ENCODE data around the gene CRHR1.

The CRHR1 gene

DNA sequence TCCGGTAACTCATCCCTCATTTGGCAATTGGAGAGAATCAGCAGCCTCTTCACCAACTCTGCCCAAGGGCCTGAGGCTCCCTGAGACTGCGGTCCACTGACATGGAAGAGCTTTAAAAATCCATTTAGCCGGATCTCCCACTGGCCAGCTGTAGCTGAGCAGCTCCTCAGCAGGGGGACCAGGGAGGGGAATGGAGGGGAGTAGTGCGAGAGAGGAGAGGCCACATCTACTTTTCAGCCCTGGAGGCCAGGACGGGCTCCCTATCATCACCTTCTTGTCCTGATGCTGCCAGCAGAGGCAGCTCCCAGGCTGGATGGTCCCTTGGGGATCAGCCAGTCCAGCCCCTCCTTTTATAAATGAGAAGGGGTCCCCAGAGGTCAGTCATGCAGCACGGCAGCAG lies 35.5 kb downstream of the CRHR1 start:
- POLR2A ChIA-PET = no interaction called here
- H3K36me3 ChIP-seq (ENCODE audit: control insufficient read depth in 4 of 4, insufficient read depth in 4 of 4, low read length in 3 of 4) = no peaks in the 10 kb centered on the region
- no peak overlapping the region for H3K27ac ChIP-seq (ENCODE audit: insufficient read depth in 1 of 2, low read depth in 1 of 2, low read length in 2 of 2, poor library complexity in 1 of 2, severe bottlenecking in 2 of 2)
- peaks cover 0 to 4% (median 1%) of the 10 kb centered on the region in 4 experiments for H3K4me1 ChIP-seq (ENCODE audit: control extremely low read depth in 1 of 4, control insufficient read depth in 4 of 4, insufficient read depth in 4 of 4, low read length in 3 of 4)
- no peaks in the 10 kb centered on the region for H3K9me3 ChIP-seq (ENCODE audit: control extremely low read depth in 1 of 5, control insufficient read depth in 4 of 5, insufficient read depth in 2 of 5, low read depth in 1 of 5, low read length in 4 of 5)
- CTCF ChIA-PET = interaction anchor here (1.2 to 2.6 kb wide), 4 partner anchors 12 to 179 kb away, joined by 3 to 12 read pairs (median 6); no protein-coding TSS in a partner anchor
- 89% methylated on average over 5 of the region's 6 CpGs for WGBS (ENCODE audit: insufficient coverage)
- peaks cover 0 to 6% (median 0%) of the 10 kb centered on the region in 5 experiments for H3K27me3 ChIP-seq (replicated peaks in 2 of 5; ENCODE audit: control insufficient read depth in 4 of 5, insufficient read depth in 5 of 5, low read length in 4 of 5)
- no peak for DNase-seq
- H3K4me3 ChIP-seq (ENCODE audit: control insufficient read depth in 1 of 7, extremely low read depth in 1 of 7, insufficient read depth in 4 of 7, low read depth in 2 of 7, low read length in 6 of 7) = no peak overlapping the region

GRCh38 chr17:45820052-45820780 lies 36.1 kb downstream of the CRHR1 start:
- no peak for DNase-seq
- 34% methylated on average over 6 of the region's 6 CpGs for WGBS (ENCODE audit: insufficient coverage)
- POLR2A ChIA-PET = no interaction called here

DNA sequence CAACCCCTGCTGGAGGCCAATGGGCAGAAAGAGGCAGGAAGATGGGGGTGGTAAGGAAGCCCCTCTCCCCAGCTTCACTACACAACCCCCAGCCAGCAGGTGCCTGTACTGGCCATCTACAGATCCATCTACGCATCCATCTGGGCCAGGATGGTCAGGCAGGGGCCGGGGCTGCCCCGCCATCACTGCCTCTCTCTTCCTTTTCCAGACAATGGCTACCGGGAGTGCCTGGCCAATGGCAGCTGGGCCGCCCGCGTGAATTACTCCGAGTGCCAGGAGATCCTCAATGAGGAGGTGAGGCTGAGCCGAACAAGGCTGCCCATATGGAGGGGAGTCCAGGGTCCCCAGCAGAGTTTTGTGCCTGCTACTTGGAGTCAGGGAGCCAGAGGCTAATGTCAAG lies 37.0 kb downstream of the CRHR1 start:
- Histone ChIP-seq H3K36me3 (ENCODE audit: control insufficient read depth in 4 of 4, insufficient read depth in 4 of 4, low read length in 3 of 4) (no peaks in the 10 kb centered on the region), H3K27ac (ENCODE audit: insufficient read depth in 1 of 2, low read depth in 1 of 2, low read length in 2 of 2, poor library complexity in 1 of 2, severe bottlenecking in 2 of 2) (no peak overlapping the region), H3K27me3 (replicated peaks in 2 of 5; ENCODE audit: control insufficient read depth in 4 of 5, insufficient read depth in 5 of 5, low read length in 4 of 5) (peaks cover 0 to 6% (median 0%) of the 10 kb centered on the region in 5 experiments), H3K9me3 (ENCODE audit: control extremely low read depth in 1 of 5, control insufficient read depth in 4 of 5, insufficient read depth in 2 of 5, low read depth in 1 of 5, low read length in 4 of 5) (no peaks in the 10 kb centered on the region), H3K4me3 (ENCODE audit: control insufficient read depth in 1 of 7, extremely low read depth in 1 of 7, insufficient read depth in 4 of 7, low read depth in 2 of 7, low read length in 6 of 7) (no peak overlapping the region), H3K4me1 (ENCODE audit: control extremely low read depth in 1 of 4, control insufficient read depth in 4 of 4, insufficient read depth in 4 of 4, low read length in 3 of 4) (peaks cover 0 to 4% (median 1%) of the 10 kb centered on the region in 4 experiments)
- CTCF ChIA-PET = no interaction called here
- POLR2A ChIA-PET = no interaction called here
- 97% methylated on average over 6 of the region's 9 CpGs for WGBS (ENCODE audit: insufficient coverage)
- no peak for DNase-seq

More at GRCh38 chr17:45820052-45820780, 36.1 kb downstream of the CRHR1 start:
- Histone ChIP-seq H3K9me3 (ENCODE audit: control extremely low read depth in 1 of 5, control insufficient read depth in 4 of 5, insufficient read depth in 2 of 5, low read depth in 1 of 5, low read length in 4 of 5) (no peaks in the 10 kb centered on the region), H3K4me1 (ENCODE audit: control extremely low read depth in 1 of 4, control insufficient read depth in 4 of 4, insufficient read depth in 4 of 4, low read length in 3 of 4) (peaks cover 0 to 4% (median 1%) of the 10 kb centered on the region in 4 experiments), H3K27ac (ENCODE audit: insufficient read depth in 1 of 2, low read depth in 1 of 2, low read length in 2 of 2, poor library complexity in 1 of 2, severe bottlenecking in 2 of 2) (no peak overlapping the region), H3K4me3 (ENCODE audit: control insufficient read depth in 1 of 7, extremely low read depth in 1 of 7, insufficient read depth in 4 of 7, low read depth in 2 of 7, low read length in 6 of 7) (no peak overlapping the region), H3K36me3 (ENCODE audit: control insufficient read depth in 4 of 4, insufficient read depth in 4 of 4, low read length in 3 of 4) (no peaks in the 10 kb centered on the region), H3K27me3 (replicated peaks in 2 of 5; ENCODE audit: control insufficient read depth in 4 of 5, insufficient read depth in 5 of 5, low read length in 4 of 5) (peaks cover 0 to 6% (median 0%) of the 10 kb centered on the region in 5 experiments)
- CTCF ChIA-PET = interaction anchor here (1.3 to 2.6 kb wide), 3 partner anchors 11 to 180 kb away, joined by 3 to 12 read pairs (median 10); no protein-coding TSS in a partner anchor

GRCh38 chr17:45823598-45823997 lies 39.5 kb downstream of the CRHR1 start:
- ChIA-PET CTCF (no interaction called here), POLR2A (no interaction called here)
- Histone ChIP-seq H3K36me3 (ENCODE audit: control insufficient read depth in 4 of 4, insufficient read depth in 4 of 4, low read length in 3 of 4) (no peaks in the 10 kb centered on the region), H3K27ac (ENCODE audit: insufficient read depth in 1 of 2, low read depth in 1 of 2, low read length in 2 of 2, poor library complexity in 1 of 2, severe bottlenecking in 2 of 2) (no peak overlapping the region), H3K4me1 (ENCODE audit: control extremely low read depth in 1 of 4, control insufficient read depth in 4 of 4, insufficient read depth in 4 of 4, low read length in 3 of 4) (peaks cover 0 to 18% (median 8%) of the 10 kb centered on the region in 4 experiments), H3K9me3 (ENCODE audit: control extremely low read depth in 1 of 5, control insufficient read depth in 4 of 5, insufficient read depth in 2 of 5, low read depth in 1 of 5, low read length in 4 of 5) (no peaks in the 10 kb centered on the region), H3K27me3 (replicated peaks in 2 of 5; ENCODE audit: control insufficient read depth in 4 of 5, insufficient read depth in 5 of 5, low read length in 4 of 5) (peaks cover 0 to 6% (median 0%) of the 10 kb centered on the region in 5 experiments), H3K4me3 (ENCODE audit: control insufficient read depth in 1 of 7, extremely low read depth in 1 of 7, insufficient read depth in 4 of 7, low read depth in 2 of 7, low read length in 6 of 7) (no peak overlapping the region)
- DNase-seq = peak; percentile 9 to 46 (median 44)
- 59% methylated on average over 9 of the region's 10 CpGs for WGBS (ENCODE audit: insufficient coverage)

- WGBS (ENCODE audit: insufficient coverage) = 88% methylated on average over 7 of the region's 7 CpGs
These were observed 40.4 kb downstream of the CRHR1 start for GRCh38 chr17:45824475-45824874.

GRCh38 chr17:45824901-45825492 lies 40.9 kb downstream of the CRHR1 start:
- Histone ChIP-seq H3K4me3 (ENCODE audit: control insufficient read depth in 1 of 7, extremely low read depth in 1 of 7, insufficient read depth in 4 of 7, low read depth in 2 of 7, low read length in 6 of 7) (no peak overlapping the region), H3K27ac (ENCODE audit: insufficient read depth in 1 of 2, low read depth in 1 of 2, low read length in 2 of 2, poor library complexity in 1 of 2, severe bottlenecking in 2 of 2) (no peak overlapping the region), H3K36me3 (ENCODE audit: control insufficient read depth in 4 of 4, insufficient read depth in 4 of 4, low read length in 3 of 4) (no peaks in the 10 kb centered on the region), H3K9me3 (ENCODE audit: control extremely low read depth in 1 of 5, control insufficient read depth in 4 of 5, insufficient read depth in 2 of 5, low read depth in 1 of 5, low read length in 4 of 5) (no peaks in the 10 kb centered on the region), H3K27me3 (replicated peaks in 2 of 5; ENCODE audit: control insufficient read depth in 4 of 5, insufficient read depth in 5 of 5, low read length in 4 of 5) (peaks cover 0 to 6% (median 0%) of the 10 kb centered on the region in 5 experiments), H3K4me1 (ENCODE audit: control extremely low read depth in 1 of 4, control insufficient read depth in 4 of 4, insufficient read depth in 4 of 4, low read length in 3 of 4) (peaks cover 0 to 25% (median 11%) of the 10 kb centered on the region in 4 experiments)
- 89% methylated on average over 6 of the region's 13 CpGs for WGBS (ENCODE audit: insufficient coverage)
- no peak for DNase-seq
- POLR2A ChIA-PET = no interaction called here
- CTCF ChIA-PET = interaction anchor here (1.2 kb wide), 1 partner anchor 181 kb away, joined by 3 read pairs; no protein-coding TSS in a partner anchor

More at GRCh38 chr17:45824475-45824874, 40.4 kb downstream of the CRHR1 start:
- no peak overlapping the region for H3K4me3 ChIP-seq (ENCODE audit: control insufficient read depth in 1 of 7, extremely low read depth in 1 of 7, insufficient read depth in 4 of 7, low read depth in 2 of 7, low read length in 6 of 7)
- ChIA-PET CTCF (no interaction called here), POLR2A (no interaction called here)
- peaks cover 0 to 6% (median 0%) of the 10 kb centered on the region in 5 experiments for H3K27me3 ChIP-seq (replicated peaks in 2 of 5; ENCODE audit: control insufficient read depth in 4 of 5, insufficient read depth in 5 of 5, low read length in 4 of 5)
- H3K36me3 ChIP-seq (ENCODE audit: control insufficient read depth in 4 of 4, insufficient read depth in 4 of 4, low read length in 3 of 4) = no peaks in the 10 kb centered on the region
- H3K27ac ChIP-seq (ENCODE audit: insufficient read depth in 1 of 2, low read depth in 1 of 2, low read length in 2 of 2, poor library complexity in 1 of 2, severe bottlenecking in 2 of 2) = no peak overlapping the region
- no peaks in the 10 kb centered on the region for H3K9me3 ChIP-seq (ENCODE audit: control extremely low read depth in 1 of 5, control insufficient read depth in 4 of 5, insufficient read depth in 2 of 5, low read depth in 1 of 5, low read length in 4 of 5)
- DNase-seq = no peak
- peaks cover 0 to 25% (median 11%) of the 10 kb centered on the region in 4 experiments for H3K4me1 ChIP-seq (ENCODE audit: control extremely low read depth in 1 of 4, control insufficient read depth in 4 of 4, insufficient read depth in 4 of 4, low read length in 3 of 4)

- peaks cover 0 to 6% (median 0%) of the 10 kb centered on the region in 5 experiments for H3K27me3 ChIP-seq (replicated peaks in 2 of 5; ENCODE audit: control insufficient read depth in 4 of 5, insufficient read depth in 5 of 5, low read length in 4 of 5)
These were observed 41.7 kb downstream of the CRHR1 start for GRCh38 chr17:45825792-45826191.

More at GRCh38 chr17:45825792-45826191, 41.7 kb downstream of the CRHR1 start:
- ChIA-PET CTCF (interaction anchor here (1.2 to 3.5 kb wide), 2 partner anchors 181 to 185 kb away, joined by 3 to 19 read pairs; no protein-coding TSS in a partner anchor), POLR2A (no interaction called here)
- H3K9me3 ChIP-seq (ENCODE audit: control extremely low read depth in 1 of 5, control insufficient read depth in 4 of 5, insufficient read depth in 2 of 5, low read depth in 1 of 5, low read length in 4 of 5) = no peaks in the 10 kb centered on the region
- no peaks in the 10 kb centered on the region for H3K36me3 ChIP-seq (ENCODE audit: control insufficient read depth in 4 of 4, insufficient read depth in 4 of 4, low read length in 3 of 4)
- WGBS (ENCODE audit: insufficient coverage) = 85% methylated on average over 12 of the region's 14 CpGs
- no peak for DNase-seq
- H3K4me1 ChIP-seq (ENCODE audit: control extremely low read depth in 1 of 4, control insufficient read depth in 4 of 4, insufficient read depth in 4 of 4, low read length in 3 of 4) = peaks cover 0 to 25% (median 11%) of the 10 kb centered on the region in 4 experiments
- H3K4me3 ChIP-seq (ENCODE audit: control insufficient read depth in 1 of 7, extremely low read depth in 1 of 7, insufficient read depth in 4 of 7, low read depth in 2 of 7, low read length in 6 of 7) = no peak overlapping the region
- H3K27ac ChIP-seq (ENCODE audit: insufficient read depth in 1 of 2, low read depth in 1 of 2, low read length in 2 of 2, poor library complexity in 1 of 2, severe bottlenecking in 2 of 2) = no peak overlapping the region

Measured in common myeloid progenitor, CD34-positive (primary cell).